Activated CD8-positive, alpha-beta T cell treated with anti-CD3 and anti-CD28 coated beads for 36 hours (primary cell): Measurements from ENCODE around the gene TMEM191C. TPM values are rescaled to one million over a fixed set of nuclear protein-coding genes. Genes with fewer than 3 reads are reported as not detected.
"Not testable (repeated sequence)": the region's sequence is repeated elsewhere in the genome, so short reads cannot be mapped to it uniquely, and the experiment has no call there.

ENCODE experiments used
- ATAC-seq: fragments of 200-7000 bp; cut with Tn5 transposase; one replicate; pipeline ENCODE4 v1.10.0; 2021; ENCODE audit warnings: mild to moderate bottlenecking, moderate library complexity
- CTCF ChIA-PET: fragments of 350-600 bp; sonication (Branson Sonifier 250); formaldehyde crosslinking; loops from one replicate; lab custom pipeline; 2021; ENCODE audit warnings: antibody characterized with exemption; lab: Charles Lee
- POLR2A ChIA-PET: fragments of 350-600 bp; sonication (Branson Sonifier 250); formaldehyde crosslinking; loops from one replicate; lab custom pipeline; 2021; ENCODE audit warnings: antibody characterized with exemption; lab: Charles Lee
- DNase-seq: peaks from one replicate; pipeline ENCODE4 v3.0.0-alpha.2; 2020
- H3K27ac Mint-ChIP-seq: one replicate; pipeline ENCODE4 v1.8.0; 2021; ENCODE audit warnings: mild to moderate bottlenecking, mixed read lengths
- H3K27me3 Mint-ChIP-seq: one replicate; pipeline ENCODE4 v1.8.0; 2021; ENCODE audit warnings: mixed read lengths
- H3K36me3 Mint-ChIP-seq: one replicate; pipeline ENCODE4 v1.8.0; 2021; ENCODE audit warnings: low read depth, mixed read lengths
- H3K4me1 Mint-ChIP-seq: one replicate; pipeline ENCODE4 v1.8.0; 2021; ENCODE audit warnings: low read depth, mixed read lengths
- H3K4me3 Mint-ChIP-seq: one replicate; pipeline ENCODE4 v1.8.0; 2021; ENCODE audit warnings: mild to moderate bottlenecking, moderate library complexity, mixed read lengths
- H3K9me3 Mint-ChIP-seq: one replicate; pipeline ENCODE4 v1.8.0; 2021; ENCODE audit warnings: mixed read lengths
- intact Hi-C: fragments of 100-400 bp; cut with micrococcal nuclease; formaldehyde crosslinking; loops from one replicate; pipeline ENCODE4 v1.10.0; 2022
- total RNA-seq, 2 experiments: library from RNA; stranded (reverse); gene quantifications; one replicate each; pipeline ENCODE4 v1.2.3, GENCODE V29; 2021

TMEM191C gene
- total RNA-seq, 2 experiments from 2014 or later = 1.7 to 2.7 TPM

- H3K4me3 Mint-ChIP-seq, ATAC-seq, H3K27ac Mint-ChIP-seq, H3K27me3 Mint-ChIP-seq, CTCF ChIA-PET, H3K9me3 Mint-ChIP-seq, H3K4me1 Mint-ChIP-seq, intact Hi-C loops, POLR2A ChIA-PET, H3K36me3 Mint-ChIP-seq: not testable (repeated sequence)
- DNase-seq = peak; percentile 28
Observed at GRCh38 chr22:21469097-21469994, 2.2 kb downstream of the TMEM191C start.

DNA sequence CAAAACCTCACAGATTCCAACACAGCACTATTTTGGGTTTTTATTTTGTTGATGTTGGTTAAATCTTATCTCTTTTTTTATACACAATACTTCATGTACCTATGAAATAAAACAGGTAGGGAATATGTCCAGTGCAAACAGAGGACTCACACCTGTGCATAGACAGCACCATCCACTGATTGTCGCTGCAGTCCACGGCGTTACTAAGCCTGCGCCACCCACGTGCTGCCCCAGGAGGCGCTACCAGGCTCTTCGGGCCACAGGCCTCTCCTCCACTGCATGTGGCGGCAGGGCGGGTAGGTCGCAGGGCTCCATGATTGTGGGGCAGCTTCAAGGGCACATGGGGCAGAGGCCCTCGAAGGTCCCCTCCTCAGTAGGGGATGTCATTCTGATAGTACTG lies 5.8 kb downstream of the TMEM191C start:
- H3K27me3 Mint-ChIP-seq, DNase-seq, intact Hi-C loops, POLR2A ChIA-PET, H3K36me3 Mint-ChIP-seq, H3K4me1 Mint-ChIP-seq, CTCF ChIA-PET, H3K9me3 Mint-ChIP-seq, ATAC-seq, H3K4me3 Mint-ChIP-seq, H3K27ac Mint-ChIP-seq: not testable (repeated sequence)

- CTCF ChIA-PET, ATAC-seq, DNase-seq, H3K36me3 Mint-ChIP-seq, H3K4me1 Mint-ChIP-seq, H3K27me3 Mint-ChIP-seq, H3K4me3 Mint-ChIP-seq, POLR2A ChIA-PET, intact Hi-C loops, H3K27ac Mint-ChIP-seq, H3K9me3 Mint-ChIP-seq: not testable (repeated sequence)
Observed at GRCh38 chr22:21473664-21474063, 6.5 kb downstream of the TMEM191C start.

DNA sequence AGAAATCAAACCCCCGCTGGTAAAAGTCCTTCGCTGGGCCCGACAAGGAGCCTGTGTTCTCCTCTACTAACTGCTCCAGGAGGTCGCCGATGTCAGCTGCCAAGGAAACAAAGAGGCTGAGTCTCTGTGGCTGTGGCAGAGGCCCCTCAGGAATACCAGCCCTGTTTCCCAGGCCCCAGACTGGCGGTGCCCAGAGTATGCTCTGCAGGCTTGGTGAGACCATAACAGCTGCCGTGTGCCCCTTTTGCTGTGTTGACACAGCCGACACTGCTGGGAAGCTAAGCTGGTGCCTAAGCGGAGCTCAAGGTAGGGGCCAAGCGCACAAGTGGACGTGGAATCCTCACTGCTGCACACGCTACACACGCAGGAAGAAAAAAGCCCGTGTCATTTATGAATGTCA lies 16.9 kb downstream of the TMEM191C start:
- H3K27me3 Mint-ChIP-seq, POLR2A ChIA-PET, CTCF ChIA-PET, H3K36me3 Mint-ChIP-seq, DNase-seq, H3K27ac Mint-ChIP-seq, intact Hi-C loops, ATAC-seq, H3K4me3 Mint-ChIP-seq, H3K4me1 Mint-ChIP-seq, H3K9me3 Mint-ChIP-seq: not testable (repeated sequence)

DNA sequence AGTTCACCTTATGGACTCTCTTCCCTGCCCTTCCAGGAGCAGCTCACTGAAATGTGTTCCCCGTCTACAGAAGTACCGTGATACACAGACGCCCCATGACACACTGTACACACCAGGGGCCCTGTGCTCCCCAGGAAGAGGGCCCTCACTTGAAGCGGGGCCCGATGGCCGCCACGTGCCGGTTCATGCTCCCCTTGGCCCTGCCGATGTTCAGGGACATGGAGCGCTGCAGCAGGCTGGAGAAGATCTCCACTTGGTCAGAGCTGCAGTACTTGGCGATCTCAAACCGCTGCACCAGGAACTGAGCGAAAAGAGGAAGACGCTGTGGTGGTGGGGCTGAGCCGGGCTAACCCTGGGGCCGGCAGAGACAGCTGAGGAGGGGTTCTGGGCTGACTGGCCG lies 20.5 kb downstream of the TMEM191C start:
- H3K36me3 Mint-ChIP-seq, H3K27me3 Mint-ChIP-seq, intact Hi-C loops, H3K4me3 Mint-ChIP-seq, H3K4me1 Mint-ChIP-seq, POLR2A ChIA-PET, CTCF ChIA-PET, H3K9me3 Mint-ChIP-seq, DNase-seq, ATAC-seq, H3K27ac Mint-ChIP-seq: not testable (repeated sequence)

GRCh38 chr22:21489149-21489680 lies 22.0 kb downstream of the TMEM191C start:
- H3K9me3 Mint-ChIP-seq, CTCF ChIA-PET, H3K4me3 Mint-ChIP-seq, DNase-seq, H3K4me1 Mint-ChIP-seq, H3K27ac Mint-ChIP-seq, ATAC-seq, intact Hi-C loops, POLR2A ChIA-PET, H3K27me3 Mint-ChIP-seq, H3K36me3 Mint-ChIP-seq: not testable (repeated sequence)

DNA sequence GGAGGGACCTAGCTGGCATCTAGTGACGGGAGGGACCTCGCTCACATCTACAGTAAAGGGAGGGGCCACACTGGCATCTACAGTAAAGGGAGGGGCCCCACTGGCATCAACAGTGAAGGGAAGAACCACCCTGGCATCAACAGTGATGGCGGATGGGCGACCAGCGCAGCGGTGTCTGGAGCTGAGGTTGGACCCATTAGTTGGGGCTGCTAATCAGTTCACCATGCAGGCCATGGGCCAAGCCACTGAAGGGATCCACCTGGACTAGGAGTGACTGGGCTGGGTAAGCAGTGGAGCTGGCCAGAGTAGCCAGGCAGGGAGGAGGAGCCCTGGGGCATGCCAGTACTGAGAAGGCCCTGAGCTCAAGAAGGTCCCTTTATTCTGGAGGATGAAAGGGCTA lies 23.4 kb downstream of the TMEM191C start:
- intact Hi-C loops, H3K4me1 Mint-ChIP-seq, H3K27ac Mint-ChIP-seq, DNase-seq, H3K9me3 Mint-ChIP-seq, H3K27me3 Mint-ChIP-seq, POLR2A ChIA-PET, H3K4me3 Mint-ChIP-seq, H3K36me3 Mint-ChIP-seq, CTCF ChIA-PET, ATAC-seq: not testable (repeated sequence)

GRCh38 chr22:21492271-21492670 lies 25.1 kb downstream of the TMEM191C start:
- H3K9me3 Mint-ChIP-seq, H3K27me3 Mint-ChIP-seq, CTCF ChIA-PET, ATAC-seq, H3K27ac Mint-ChIP-seq, DNase-seq, POLR2A ChIA-PET, H3K36me3 Mint-ChIP-seq, H3K4me1 Mint-ChIP-seq, intact Hi-C loops, H3K4me3 Mint-ChIP-seq: not testable (repeated sequence)

DNA sequence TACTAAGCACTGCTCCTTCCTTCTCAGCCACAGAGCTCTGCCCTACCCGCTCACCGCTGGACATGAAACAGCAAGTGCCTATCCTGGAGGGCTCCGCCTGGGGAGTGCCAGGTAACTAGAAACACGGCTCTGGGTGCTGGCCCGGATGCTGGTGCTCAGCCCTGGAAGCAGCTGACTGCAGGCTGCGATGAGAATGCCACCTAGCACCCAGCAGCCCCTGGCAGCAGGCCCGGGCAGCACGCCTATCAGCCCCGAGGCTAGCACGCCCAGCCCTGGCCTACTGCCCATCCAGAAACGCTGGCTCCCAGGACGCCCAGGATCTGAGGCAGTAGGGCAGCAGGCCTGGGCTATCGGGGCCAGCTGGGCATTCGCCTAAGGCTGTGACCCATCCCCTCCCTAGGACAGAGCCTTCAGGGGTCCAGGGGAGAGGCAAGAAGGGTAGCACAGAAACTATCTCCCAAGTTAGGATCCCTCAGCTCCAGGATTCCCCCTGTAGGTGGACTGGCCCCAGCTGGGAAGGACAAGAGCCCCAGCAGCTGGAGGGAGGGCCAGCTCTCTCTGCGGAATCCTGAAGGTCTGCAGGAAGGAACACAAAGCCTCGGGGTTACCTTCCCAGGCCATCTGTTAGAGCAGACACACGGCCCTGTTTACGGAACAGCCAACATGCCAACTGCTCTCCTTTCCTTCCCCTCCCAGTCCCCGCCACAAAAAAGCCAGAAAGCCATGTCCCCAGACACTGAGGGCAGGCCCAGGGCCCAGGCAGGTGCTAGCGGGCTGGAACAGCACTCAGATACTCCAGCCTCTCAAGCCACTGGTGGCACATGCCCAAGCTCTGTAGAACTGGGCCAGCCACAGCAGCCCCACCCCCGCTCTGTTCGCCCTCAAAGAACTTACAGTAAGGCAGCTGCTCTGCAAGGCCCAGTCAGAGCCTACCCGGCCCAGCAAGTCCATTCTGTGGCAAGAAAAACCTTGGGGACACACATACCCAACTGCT lies 26.9 kb downstream of the TMEM191C start:
- DNase-seq, CTCF ChIA-PET, POLR2A ChIA-PET, H3K9me3 Mint-ChIP-seq, H3K36me3 Mint-ChIP-seq, H3K27me3 Mint-ChIP-seq, intact Hi-C loops, H3K27ac Mint-ChIP-seq, H3K4me3 Mint-ChIP-seq, ATAC-seq, H3K4me1 Mint-ChIP-seq: not testable (repeated sequence)

- DNase-seq, H3K4me1 Mint-ChIP-seq, H3K27me3 Mint-ChIP-seq, H3K4me3 Mint-ChIP-seq, H3K36me3 Mint-ChIP-seq, CTCF ChIA-PET, ATAC-seq, H3K27ac Mint-ChIP-seq, POLR2A ChIA-PET, H3K9me3 Mint-ChIP-seq, intact Hi-C loops: not testable (repeated sequence)
Observed at GRCh38 chr22:21497984-21498383, 30.8 kb downstream of the TMEM191C start.

DNA sequence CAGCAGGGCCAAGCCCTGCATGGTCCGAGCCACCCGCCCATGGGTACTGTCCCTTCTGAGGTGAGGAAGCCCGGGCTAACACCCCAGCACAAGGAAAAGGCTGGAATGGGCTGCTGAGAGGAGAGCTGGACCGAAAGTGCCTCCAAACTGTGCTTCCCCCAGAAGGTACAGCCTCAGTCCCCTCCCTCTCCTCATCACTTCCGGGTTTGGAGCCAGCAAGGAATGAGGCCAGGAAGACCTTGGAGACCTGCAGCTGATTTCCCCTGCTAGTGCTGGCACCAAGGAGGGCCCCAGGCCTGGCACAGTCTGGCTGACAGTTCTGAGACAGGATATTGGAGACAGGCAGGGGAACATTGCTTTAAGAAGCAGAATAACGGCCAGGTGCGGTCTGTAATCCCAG lies 31.3 kb downstream of the TMEM191C start:
- H3K4me1 Mint-ChIP-seq, intact Hi-C loops: not testable (repeated sequence)

More for the DNA sequence above, 31.3 kb downstream of the TMEM191C start:
- CTCF ChIA-PET, POLR2A ChIA-PET, H3K27me3 Mint-ChIP-seq, H3K36me3 Mint-ChIP-seq, DNase-seq, ATAC-seq, H3K4me3 Mint-ChIP-seq, H3K27ac Mint-ChIP-seq, H3K9me3 Mint-ChIP-seq: not testable (repeated sequence)
